ENCODE data around the gene CBX8.
"Not testable (repeated sequence)": the region's sequence is repeated elsewhere in the genome, so short reads cannot be mapped to it uniquely, and the experiment has no call there.

CBX8 gene

DNA sequence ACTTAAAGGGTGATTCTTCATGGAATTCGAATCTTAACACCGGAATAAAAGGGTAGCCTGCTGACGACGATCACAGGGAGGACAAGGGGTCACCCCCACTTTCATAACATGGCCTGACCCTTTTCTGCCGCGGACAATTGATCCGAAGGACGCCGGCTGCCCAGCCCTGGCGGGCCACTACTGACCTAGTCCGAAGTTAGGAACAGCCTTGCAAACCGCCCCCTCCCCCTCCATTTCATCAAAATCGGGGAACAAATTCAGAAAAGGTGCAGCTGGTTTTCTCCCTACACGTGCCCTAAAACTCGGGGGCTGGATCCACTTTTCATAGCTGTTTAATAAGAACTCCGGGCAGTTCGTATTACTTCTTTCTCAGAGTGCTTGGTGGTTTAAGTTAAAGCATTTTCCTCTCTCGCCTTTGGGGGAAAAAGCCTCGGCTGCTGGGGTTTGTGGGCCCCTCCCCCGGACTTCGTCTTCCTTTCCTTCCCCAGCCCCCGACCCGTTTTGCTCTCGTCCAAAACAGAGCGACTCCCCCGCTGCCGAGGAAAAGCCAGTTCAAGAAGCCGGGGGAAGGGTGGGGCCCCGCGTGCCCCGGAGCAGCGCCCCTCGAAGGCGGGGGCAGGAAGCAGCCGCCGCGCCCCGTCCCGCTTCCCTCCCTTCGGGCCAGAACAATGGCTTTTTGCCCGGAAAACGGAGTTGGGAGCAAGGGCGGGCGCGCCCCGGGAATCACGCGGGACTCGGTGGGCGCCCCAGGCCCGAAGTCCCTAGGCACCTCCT lies 19.6 kb downstream of the CBX8 start:
- DNase-seq = no peak

DNA sequence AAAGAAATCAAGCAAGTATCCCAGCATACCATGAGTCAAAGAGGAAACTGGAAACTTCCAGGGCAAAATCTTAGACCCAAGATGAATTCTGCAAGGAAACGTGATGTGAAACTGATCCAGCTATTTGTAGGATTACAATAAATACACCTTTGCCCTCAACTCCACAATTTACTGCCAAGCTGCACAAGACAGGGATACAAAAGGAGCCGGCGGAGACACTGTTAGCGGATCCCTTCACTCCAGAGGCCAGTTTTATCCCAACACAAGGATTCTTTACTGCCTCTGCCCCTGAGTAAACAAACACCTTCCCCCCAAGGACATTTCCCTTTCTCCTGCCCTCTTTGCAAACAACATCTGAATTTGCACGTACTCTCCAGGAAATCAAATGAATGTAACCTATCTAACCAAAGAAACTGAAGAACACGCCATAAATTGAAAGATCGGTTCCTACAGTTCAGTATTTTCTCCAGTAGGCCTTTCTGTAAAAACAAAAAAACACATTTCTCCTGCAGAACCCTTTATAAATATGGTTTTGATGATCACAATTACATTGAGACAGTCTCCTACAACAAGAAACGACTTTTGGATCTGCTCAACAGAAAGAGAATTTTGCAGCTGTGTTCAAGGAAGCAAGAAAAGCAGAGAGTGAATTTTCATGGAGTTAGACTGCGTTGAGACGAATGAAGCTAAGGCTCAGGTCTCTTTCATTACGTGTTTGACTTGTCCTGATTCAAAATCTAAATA lies 20.3 kb downstream of the CBX8 start:
- no peak for DNase-seq

DNA sequence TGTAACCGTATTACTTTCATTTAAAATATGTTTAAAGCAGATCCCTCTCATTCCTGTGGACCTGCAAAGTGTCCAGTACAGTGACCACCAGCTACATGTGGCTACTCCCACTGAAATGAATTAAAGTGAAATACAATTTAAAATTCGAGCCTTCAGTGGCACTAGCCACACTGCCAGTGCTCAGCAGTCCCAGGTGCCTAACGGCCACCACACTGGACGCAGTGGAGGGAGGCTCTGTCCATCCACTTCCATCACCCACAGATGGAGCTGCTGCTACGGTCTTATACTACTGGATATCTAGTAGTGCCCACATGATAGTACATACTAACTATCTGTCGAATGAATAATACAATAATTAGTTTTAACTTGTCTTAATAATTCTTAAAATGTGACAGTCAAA lies 21.2 kb downstream of the CBX8 start:
- no peak for DNase-seq

DNA sequence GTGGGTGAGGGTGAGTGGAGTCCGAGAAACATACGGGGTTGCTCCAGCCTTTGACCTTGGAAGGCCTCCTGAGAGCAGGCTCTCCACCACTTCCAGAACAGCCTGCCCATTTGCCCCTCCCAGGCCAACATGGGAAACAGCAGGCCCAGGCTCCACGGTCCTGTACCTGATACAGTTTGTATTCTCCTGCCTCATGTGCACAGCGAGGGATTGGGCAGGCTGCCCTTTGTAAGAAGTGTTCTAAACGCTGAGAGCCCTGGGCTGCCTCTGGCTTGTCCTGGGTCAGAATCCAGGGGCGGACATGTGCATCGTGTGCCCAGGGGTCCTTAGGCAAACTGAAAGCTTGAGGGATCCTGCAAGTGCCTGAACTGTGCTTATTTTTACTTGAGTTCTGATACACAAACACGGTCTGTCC lies 22.3 kb downstream of the CBX8 start:
- DNase-seq = no peak

DNA sequence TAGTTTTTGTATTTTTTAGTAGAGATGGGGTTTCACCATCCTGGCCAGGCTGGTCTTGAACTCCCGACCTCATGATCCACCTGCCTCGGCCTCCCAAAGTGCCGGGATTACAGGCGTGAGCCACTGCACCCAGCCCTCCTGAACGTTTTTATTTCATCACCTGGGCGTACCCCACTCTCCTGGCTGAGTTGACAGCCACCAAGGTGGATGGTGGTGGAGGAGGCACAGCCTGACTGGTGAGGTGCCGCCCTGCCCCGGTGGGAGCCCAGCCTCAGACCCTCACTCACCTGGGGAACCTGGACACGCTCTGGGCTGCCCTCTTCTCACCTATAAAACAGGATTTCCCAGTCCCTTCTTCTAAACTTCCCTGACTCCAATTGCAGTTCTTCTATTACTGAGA lies 24.2 kb downstream of the CBX8 start:
- not testable (repeated sequence) for DNase-seq

DNA sequence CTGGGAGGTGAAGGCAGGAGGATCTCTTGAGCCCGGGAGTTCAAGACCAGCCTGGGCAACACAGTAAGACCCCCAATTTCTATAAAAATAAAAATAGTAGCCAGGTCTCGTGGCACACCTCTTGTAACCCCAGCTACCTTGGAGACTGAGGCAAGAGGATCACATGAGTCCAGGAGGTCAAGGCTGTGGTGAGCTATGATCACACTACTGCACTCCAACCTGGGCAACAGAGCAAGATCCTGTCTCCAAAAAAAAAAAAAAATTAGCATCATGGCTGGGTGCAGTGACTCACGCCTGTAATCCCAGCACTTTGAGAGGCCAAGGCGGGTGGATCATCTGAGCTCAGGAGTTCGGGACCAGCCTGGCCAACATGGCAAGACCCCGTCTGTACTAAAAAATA lies 25.6 kb downstream of the CBX8 start:
- no peak for DNase-seq

DNA sequence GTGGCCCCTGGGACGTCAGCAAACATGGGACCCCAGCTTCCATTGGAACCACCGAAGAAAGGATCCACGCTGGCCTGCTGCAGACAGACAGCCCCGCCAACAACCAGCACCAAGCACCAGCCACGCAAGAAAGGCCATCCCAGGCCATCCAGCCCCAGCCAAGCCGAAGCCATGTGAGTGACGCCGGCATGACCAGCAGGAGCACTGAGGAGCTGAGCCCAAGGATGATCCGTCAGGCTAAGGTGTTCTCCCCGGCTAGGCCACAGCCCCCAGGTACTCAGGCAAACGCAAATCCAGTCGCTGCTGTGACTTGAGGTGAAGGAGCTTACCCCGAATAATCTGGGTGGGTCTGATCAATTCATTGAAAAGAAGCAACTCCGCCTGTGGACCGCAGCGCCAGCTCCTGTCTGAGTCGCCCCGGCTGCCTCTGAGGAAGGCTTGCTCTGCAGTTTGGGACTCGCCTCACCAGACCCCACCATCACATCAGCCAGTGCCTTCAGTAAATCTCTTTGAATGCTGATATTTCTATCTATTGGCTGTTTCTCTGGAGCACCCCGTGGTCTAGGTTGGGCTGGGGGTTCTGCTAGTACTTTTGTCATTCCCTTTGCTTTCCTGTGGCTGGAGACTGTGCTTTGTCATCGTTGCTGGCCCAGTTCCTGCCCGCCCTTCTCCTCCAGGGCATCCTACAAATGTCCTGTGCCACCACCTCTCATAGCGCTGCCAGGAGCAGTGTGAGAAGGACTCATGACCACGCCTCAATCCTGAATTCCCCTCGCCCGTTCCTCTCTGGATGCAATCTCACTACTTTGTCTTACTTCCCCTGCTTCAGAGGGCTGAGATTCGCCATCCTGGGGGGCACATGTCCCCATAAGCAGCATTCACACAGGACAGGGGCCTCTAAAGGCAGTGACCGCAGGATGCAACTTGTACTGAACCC lies 27.0 kb downstream of the CBX8 start:
- DNase-seq = no peak

DNA sequence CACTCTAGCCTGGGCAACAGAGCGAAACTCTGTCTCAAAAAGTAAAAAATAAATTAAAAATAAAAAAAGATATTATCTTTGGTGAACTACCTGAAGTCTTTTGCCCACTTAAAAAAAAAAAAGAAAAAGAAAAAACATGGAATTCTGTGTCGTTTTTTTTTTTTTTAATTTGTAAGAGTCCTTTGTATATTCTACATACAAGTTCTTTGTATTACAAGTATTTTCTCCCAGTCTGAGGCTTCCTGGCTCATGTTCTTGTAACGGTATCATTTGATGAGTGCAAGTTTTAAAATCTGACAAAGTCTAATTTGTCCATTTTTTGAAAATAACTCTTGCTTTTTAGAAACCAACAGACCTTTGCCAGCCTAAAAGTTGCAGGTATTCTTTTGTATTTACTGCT lies 31.2 kb downstream of the CBX8 start:
- no peak for DNase-seq

DNA sequence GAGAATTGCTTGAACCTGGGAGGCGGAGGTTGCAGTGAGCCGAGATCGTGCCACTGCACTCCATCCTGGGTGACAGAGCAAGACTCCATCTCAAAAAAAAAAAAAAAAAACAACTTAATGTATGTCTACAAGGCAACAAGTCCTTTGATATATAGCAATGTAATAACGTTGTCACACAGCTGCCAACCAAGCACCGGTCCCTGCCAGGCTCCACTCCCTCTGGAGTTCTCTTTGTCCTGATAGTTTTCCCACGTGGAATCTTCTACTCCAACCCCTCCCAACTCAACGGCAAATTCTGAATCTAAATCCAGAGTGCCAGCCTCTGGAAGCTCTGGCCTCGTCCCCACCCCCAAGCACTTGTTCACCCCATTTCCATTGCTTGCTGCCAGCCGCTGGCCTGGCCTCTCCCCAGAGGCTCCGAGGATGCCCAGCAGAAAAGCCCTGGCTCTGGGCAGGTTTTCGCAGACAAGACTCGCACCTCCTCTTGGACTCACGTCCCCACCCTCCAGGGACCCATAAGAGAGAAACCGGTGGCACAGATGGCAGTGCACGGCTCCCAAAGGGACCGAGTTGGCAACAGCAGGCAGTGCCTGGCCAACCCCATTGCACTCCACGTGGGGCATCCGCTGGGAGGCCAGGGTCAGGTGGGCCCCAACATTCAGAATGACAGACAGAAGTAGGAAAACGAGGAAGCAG lies 34.8 kb downstream of the CBX8 start:
- no peak for DNase-seq

DNA sequence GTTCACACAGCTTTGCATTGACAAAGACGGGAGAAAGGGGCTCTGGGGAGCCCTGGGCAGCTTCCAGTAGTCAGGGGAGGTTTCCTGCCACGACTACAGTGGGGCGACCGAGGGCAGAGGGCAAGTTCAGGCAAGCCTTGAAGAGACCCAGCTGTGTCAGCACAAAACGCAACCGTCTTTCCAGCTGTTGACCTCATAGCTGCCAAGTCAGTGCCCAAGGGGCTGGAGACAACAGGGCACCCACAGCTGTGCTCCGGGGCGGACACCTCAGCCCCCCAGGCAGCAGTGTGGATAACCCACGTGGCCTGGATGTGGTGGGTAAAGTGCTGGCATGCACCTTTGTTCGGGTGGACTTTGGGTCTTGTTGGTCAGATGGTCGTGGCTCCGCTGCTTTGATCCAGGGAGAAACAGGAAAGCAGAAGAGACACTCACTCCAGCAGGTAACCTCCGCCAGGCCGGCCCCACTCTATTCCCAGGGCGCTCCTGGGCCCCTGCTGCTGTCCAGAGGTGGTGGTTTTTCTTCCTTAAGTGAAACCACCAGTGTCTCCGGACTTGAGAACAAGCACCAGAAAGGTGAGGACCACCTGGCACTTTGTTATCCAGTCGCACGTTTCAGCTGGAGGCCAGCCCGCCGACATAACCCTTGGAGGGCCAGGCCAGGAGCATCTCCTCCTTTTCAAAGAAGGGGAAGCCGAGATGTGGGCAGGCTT lies 36.5 kb downstream of the CBX8 start:
- no peak for DNase-seq

DNA sequence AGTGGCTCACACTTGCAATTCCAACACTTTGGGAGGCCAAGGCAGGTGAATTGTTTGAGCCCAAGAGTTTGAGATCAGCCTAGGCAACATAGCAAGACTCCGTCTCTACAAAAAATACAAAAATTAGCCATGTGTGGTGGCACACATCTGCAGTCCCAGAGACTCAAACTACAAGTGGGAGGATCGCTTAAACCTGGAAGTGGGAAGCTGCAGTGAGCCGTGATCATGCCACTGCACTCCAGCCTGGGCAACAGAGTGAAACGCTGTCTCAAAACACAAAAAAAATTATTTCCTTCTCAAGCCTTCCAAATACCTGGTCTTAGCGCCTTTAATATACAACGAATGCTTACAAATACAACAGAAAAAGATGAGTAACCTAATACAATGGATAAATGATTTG lies 38.6 kb downstream of the CBX8 start:
- no peak for DNase-seq

DNA sequence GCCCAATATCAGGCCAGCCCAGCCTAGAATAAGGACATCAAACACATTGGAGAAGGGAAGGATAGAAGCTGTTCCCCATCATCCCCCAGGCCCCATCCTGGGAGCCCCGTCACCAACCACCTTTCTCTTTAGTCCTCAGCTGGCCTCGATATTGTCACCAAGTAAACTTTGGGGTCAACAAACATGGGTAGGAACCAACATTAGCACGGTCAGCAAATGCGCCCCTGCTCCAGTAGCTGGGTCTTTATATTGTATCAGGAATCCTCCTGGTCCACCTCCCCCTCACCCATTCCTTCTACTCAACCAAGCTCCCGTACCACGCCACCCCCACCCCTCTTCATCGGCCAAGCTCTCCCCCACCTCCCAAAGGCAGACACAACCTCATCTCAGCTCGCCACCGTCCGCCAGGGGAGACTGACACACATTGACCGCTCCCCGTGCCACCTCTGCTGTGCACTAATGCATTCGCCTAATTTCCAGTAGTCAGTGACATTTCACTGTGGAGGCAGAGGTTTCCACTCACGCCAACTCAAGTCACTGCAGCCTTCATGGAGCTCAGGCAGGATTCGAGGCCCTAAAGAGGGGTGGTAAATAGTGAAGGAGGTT lies 39.6 kb downstream of the CBX8 start:
- no peak for DNase-seq

DNA sequence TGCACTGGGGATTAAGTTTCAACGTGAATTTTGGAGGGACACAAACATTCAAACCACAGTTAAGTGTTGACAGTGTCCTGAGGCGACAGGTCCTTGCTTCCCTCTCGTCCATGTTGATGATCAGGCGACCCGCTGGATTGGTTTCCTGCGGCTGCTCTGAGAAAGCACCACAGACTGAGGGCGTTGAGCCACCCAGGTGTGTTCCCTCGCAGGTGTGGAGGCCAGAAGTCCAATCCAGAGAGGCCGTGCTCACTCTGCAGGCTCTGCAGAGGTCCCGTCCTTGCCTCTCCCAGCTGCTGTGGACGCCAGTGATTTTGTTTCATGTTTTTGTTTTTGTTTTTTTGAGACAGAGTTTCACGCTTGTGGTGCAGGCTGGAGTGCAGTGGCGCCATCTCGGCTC lies 41.3 kb downstream of the CBX8 start:
- no peak for DNase-seq

DNA sequence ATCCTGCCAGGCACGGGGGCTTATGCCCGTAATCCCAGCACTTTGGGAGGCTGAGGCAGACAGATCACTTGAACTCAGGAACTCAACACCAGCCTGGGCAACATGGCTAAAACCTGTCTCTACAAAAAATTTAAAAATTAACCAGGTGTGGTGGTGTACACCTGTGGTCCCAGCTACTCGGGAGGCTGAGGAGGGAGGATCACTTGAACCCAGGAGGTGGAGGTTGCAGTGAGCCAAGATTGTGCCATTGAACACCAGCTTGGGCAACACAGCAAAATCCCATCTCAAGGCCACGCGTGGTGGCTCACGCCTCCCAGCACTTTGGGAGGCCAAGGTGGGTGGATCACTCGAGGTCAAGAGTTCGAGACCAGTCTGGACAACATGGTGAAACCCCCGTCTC lies 42.0 kb downstream of the CBX8 start:
- not testable (repeated sequence) for DNase-seq

DNA sequence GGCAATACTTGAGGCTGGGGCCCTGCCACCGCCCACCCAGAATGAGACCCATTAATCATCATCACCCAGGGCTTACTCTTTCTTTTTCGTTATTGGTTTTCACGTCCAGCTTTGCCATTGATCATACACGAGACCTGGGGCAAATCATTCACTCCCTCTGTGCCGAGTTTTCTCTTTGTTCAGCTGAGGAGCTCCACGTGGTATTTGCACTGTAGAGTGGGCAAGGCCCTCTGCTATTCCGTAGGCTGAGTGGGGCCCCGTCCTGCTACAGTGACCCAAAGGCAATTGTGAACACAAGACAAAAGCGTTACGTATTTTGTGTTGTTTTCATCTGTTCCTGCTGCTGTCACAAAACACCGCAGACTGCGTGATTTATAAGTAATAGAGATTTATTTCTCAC lies 42.5 kb downstream of the CBX8 start:
- no peak for DNase-seq

DNA sequence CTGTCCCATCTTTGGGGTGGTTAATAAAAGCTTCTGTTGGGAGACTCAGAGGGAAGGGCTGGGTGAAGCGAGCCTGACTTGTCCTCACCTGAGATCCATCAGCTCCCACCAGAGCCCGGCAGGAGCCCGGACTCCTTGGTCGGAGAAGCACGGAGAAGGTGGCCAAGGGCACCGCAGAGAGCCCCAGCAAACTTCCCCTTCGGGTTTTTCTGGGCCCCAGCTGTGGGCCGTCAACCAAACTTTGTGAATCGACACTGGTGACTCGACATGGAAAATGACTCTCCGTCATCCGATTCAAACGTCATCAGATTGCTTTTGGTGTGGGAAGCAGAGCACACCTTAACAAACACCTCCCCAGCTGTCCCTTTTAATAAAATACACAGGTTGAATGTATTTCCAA lies 44.7 kb downstream of the CBX8 start:
- DNase-seq = no peak

DNA sequence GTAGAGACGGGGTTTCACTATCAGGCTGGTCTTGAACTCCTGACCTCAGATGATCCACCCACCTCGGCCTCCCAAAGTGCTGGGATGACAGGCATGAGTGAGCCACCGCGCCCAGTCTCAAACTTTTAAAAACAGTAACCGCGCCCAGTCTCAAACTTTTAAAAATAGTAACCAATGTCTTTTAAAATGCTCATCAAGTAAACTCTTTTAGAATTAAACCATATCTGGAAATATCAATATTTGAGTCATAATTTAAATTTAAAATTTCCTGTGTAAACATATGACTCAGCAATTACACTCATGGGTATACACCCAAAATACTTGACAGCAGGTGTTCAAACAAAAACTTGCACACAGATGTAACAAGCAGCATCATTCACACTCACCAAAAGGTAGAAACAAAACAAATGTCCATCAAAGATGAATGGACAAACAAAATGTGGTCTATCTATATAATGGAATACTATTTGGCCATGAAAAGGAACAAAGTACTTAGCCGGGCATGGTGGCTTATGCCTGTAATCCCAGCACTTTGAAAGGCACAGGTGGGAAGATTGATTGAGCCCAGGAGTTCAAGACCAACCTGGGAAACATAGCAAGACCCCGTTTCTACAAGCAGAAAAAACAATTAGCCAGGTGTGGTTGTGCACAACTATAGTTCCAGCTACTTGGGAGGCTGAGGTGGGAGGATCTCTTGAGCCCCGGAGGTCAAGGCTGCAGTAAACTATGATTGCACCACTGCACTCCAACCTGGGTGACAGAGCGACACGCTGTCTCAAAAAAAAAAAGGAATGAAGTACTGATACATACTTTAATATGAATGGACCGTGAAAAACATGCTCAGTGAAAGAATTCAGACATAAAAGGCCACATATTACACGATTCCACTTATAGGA lies 46.0 kb downstream of the CBX8 start:
- DNase-seq = no peak

DNA sequence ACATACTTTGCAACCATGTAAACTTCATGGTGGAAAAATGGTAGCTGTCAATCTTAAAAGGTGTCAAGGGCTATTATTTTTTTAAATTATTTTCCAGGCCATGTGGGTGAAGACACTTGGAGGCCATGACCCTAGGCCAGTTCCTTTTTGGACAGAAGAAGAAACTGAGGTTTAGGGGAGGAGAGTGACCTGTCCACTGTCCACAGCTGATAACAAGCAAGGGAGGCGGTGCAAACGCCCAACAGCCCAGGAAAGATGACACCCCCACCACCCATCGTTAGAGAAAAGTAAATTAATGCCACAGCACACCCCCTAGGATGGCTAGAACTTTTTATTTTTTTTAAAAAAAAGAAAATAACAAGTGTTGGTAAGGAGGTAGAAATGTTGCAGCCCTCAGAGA lies 46.9 kb downstream of the CBX8 start:
- DNase-seq = no peak

DNA sequence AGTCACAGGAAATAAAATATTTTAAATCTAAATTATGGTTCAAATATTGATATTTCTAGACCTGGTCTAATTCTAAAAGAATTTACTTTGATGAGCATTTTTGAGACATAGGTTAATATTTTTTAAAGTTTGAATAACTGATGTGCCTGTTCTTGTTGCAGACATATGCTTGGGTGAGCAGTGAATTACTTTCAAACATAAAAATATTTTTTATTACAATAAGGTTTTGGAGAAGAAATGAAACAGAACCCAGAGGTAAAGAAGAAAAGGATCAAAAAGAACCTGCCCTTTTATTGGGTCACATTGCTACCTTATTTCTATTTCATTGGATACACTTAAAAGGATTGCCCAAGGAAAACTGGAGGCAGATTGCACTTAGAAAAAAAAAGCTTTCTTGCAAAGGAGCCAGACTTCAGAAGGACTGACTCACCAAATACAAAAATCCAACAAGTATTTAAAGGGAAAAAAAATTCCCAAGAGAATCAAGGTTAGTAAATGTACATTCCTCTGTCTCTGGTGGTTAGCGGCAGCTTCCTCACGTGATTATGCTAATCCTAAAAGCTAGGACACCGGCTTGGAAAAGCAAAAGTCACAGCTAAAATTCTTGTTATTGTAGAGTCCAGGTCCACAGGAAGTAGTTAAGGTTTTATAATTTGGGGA lies 47.6 kb downstream of the CBX8 start:
- no peak for DNase-seq
